ENCODE data around the gene DERA.
A peak's percentile ranks its signal among the peaks of the same experiment; 100 is the strongest.

The DERA gene

GRCh38 chr12:15928346-15928745 is 17.2 kb downstream of the DERA start:
- no peaks in the 10 kb centered on the region for H3K9me3 ChIP-seq (ENCODE audit: low read length)
- no peaks in the 10 kb centered on the region for H3K9me2 ChIP-seq (ENCODE audit: low read depth, low read length)
- no peak overlapping the region for H3K4me3 ChIP-seq (ENCODE audit: low read depth, low read length, poor library complexity, severe bottlenecking)
- TF ChIP-seq EZH2 (IDR thresholded peaks at IDR 0.05; ENCODE audit: borderline replicate concordance, low read length), result no peak
- TF ChIP-seq CTCF (IDR thresholded peaks at IDR 0.05; ENCODE audit: low read length), result no peak
- H3K36me3 ChIP-seq (ENCODE audit: insufficient read depth, low read length), result no peaks in the 10 kb centered on the region
- H3K27ac ChIP-seq (ENCODE audit: low read depth, low read length, poor library complexity, severe bottlenecking), result no peak overlapping the region
- H3K79me2 ChIP-seq (ENCODE audit: insufficient read depth, low read length), result no peaks in the 10 kb centered on the region
- no peaks in the 10 kb centered on the region for H3K4me1 ChIP-seq (ENCODE audit: insufficient read depth, low read length, severe bottlenecking)
- H4K20me1 ChIP-seq (ENCODE audit: insufficient read depth, low read length), result no peaks in the 10 kb centered on the region
- no peak overlapping the region for H2AFZ ChIP-seq (ENCODE audit: low read length)
- H3K9ac ChIP-seq (ENCODE audit: low read length), result no peak overlapping the region
- H3K27me3 ChIP-seq (ENCODE audit: insufficient read depth, low read length), result no peaks in the 10 kb centered on the region
- H3F3A ChIP-seq (ENCODE audit: insufficient read depth, low read length), result no peaks in the 10 kb centered on the region
- H3K4me2 ChIP-seq (ENCODE audit: low read length), result no peak overlapping the region

GRCh38 chr12:15928870-15929571 is 17.9 kb downstream of the DERA start:
- Histone ChIP-seq H4K20me1 (ENCODE audit: insufficient read depth, low read length) (no peaks in the 10 kb centered on the region), H3K4me1 (ENCODE audit: insufficient read depth, low read length, severe bottlenecking) (no peaks in the 10 kb centered on the region), H3K27me3 (ENCODE audit: insufficient read depth, low read length) (no peaks in the 10 kb centered on the region), H3K79me2 (ENCODE audit: insufficient read depth, low read length) (no peaks in the 10 kb centered on the region), H3K9me3 (ENCODE audit: low read length) (no peaks in the 10 kb centered on the region), H3K27ac (ENCODE audit: low read depth, low read length, poor library complexity, severe bottlenecking) (no peak overlapping the region), H2AFZ (ENCODE audit: low read length) (no peak overlapping the region), H3K36me3 (ENCODE audit: insufficient read depth, low read length) (no peaks in the 10 kb centered on the region), H3K4me3 (ENCODE audit: low read depth, low read length, poor library complexity, severe bottlenecking) (no peak overlapping the region), H3K4me2 (ENCODE audit: low read length) (no peak overlapping the region), H3K9me2 (ENCODE audit: low read depth, low read length) (no peaks in the 10 kb centered on the region), H3F3A (ENCODE audit: insufficient read depth, low read length) (no peaks in the 10 kb centered on the region), H3K9ac (ENCODE audit: low read length) (no peak overlapping the region)
- TF ChIP-seq EZH2 (IDR thresholded peaks at IDR 0.05; ENCODE audit: borderline replicate concordance, low read length), result no peak
- no peak for TF ChIP-seq CTCF (IDR thresholded peaks at IDR 0.05; ENCODE audit: low read length)

- no peak overlapping the region for H3K27ac ChIP-seq (ENCODE audit: low read depth, low read length, poor library complexity, severe bottlenecking)
- TF ChIP-seq EZH2 (IDR thresholded peaks at IDR 0.05; ENCODE audit: borderline replicate concordance, low read length), result no peak
- TF ChIP-seq CTCF (IDR thresholded peaks at IDR 0.05; ENCODE audit: low read length), result peak; percentile 41; the same call in 1 of the 2 replicates
Measured at GRCh38 chr12:15931590-15932053, 20.5 kb downstream of the DERA start.

More at GRCh38 chr12:15931590-15932053, 20.5 kb downstream of the DERA start:
- H3F3A ChIP-seq (ENCODE audit: insufficient read depth, low read length), result no peaks in the 10 kb centered on the region
- no peak overlapping the region for H3K9ac ChIP-seq (ENCODE audit: low read length)
- H3K9me3 ChIP-seq (ENCODE audit: low read length), result no peaks in the 10 kb centered on the region
- no peaks in the 10 kb centered on the region for H4K20me1 ChIP-seq (ENCODE audit: insufficient read depth, low read length)
- no peak overlapping the region for H2AFZ ChIP-seq (ENCODE audit: low read length)
- H3K27me3 ChIP-seq (ENCODE audit: insufficient read depth, low read length), result no peaks in the 10 kb centered on the region
- H3K4me3 ChIP-seq (ENCODE audit: low read depth, low read length, poor library complexity, severe bottlenecking), result no peak overlapping the region
- H3K4me2 ChIP-seq (ENCODE audit: low read length), result no peak overlapping the region
- H3K36me3 ChIP-seq (ENCODE audit: insufficient read depth, low read length), result no peaks in the 10 kb centered on the region
- H3K79me2 ChIP-seq (ENCODE audit: insufficient read depth, low read length), result no peaks in the 10 kb centered on the region
- no peaks in the 10 kb centered on the region for H3K9me2 ChIP-seq (ENCODE audit: low read depth, low read length)
- no peaks in the 10 kb centered on the region for H3K4me1 ChIP-seq (ENCODE audit: insufficient read depth, low read length, severe bottlenecking)

Measured in OCI-LY1 (cell line).